CD4-positive, alpha-beta T cell (primary cell): ENCODE results near the gene RIPK3. TPM values are rescaled to one million over a fixed set of nuclear protein-coding genes. Genes with fewer than 3 reads are reported as not detected.
"Not testable (repeated sequence)": the region's sequence is repeated elsewhere in the genome, so short reads cannot be mapped to it uniquely, and the experiment has no call there.

ENCODE experiments used
- ATAC-seq: fragments of 200-7000 bp; cut with Tn5 transposase; one replicate; pipeline ENCODE4 v1.10.0; 2022; ENCODE audit warnings: mild to moderate bottlenecking; ENCODE audit not compliant: poor library complexity
- CTCF ChIA-PET: fragments of 350-600 bp; sonication (Branson Sonifier 250); formaldehyde crosslinking; loops from one replicate; lab custom pipeline; 2021; ENCODE audit warnings: antibody characterized with exemption, inconsistent platforms; lab: Charles Lee
- POLR2A ChIA-PET: fragments of 350-600 bp; sonication (Branson Sonifier 250); formaldehyde crosslinking; loops from one replicate; lab custom pipeline; 2021; ENCODE audit warnings: antibody characterized with exemption, inconsistent platforms; lab: Charles Lee
- DNase-seq, 14 experiments: peaks; one replicate each; pipeline ENCODE4 v3.0.0-alpha.2; 2013 to 2020; ENCODE audit warnings: mixed read lengths in 2 of 14
- H3K27ac ChIP-seq, 2 donors: one replicate each; pipeline versions ENCODE4 v1.5.1 to v1.7.0; 2013; ENCODE audit warnings: low read length in 2 of 2, low read depth in 1 of 2, mild to moderate bottlenecking in 1 of 2
- H3K27me3 ChIP-seq, 2 experiments: 1 replicate in 1 of 2; 2 replicates in 1 of 2; pipeline versions ENCODE4 v1.6.1 to v1.7.0; 2013; ENCODE audit warnings: low read length in 2 of 2, control low read depth in 1 of 2, mild to moderate bottlenecking in 1 of 2, moderate library complexity in 1 of 2; ENCODE audit not compliant: insufficient read depth in 2 of 2, control insufficient read depth in 1 of 2
- H3K36me3 ChIP-seq: one replicate; pipeline ENCODE4 v1.6.1; 2013; ENCODE audit warnings: low read length, control low read depth; ENCODE audit not compliant: insufficient read depth
- H3K4me1 ChIP-seq: one replicate; pipeline ENCODE4 v1.6.1; 2013; ENCODE audit warnings: low read length, control low read depth; ENCODE audit not compliant: insufficient read depth
- H3K4me3 ChIP-seq: one replicate; pipeline ENCODE4 v1.5.1; 2013; ENCODE audit warnings: mild to moderate bottlenecking, low read length, moderate library complexity
- H3K9me3 ChIP-seq, 2 experiments: 1 replicate in 1 of 2; 2 replicates in 1 of 2; pipeline versions ENCODE4 v1.6.1 to v1.7.0; 2013; ENCODE audit warnings: low read length in 2 of 2, mild to moderate bottlenecking in 2 of 2, control low read depth in 1 of 2, moderate library complexity in 1 of 2; ENCODE audit not compliant: control insufficient read depth in 1 of 2, insufficient read depth in 1 of 2
- H3K27ac Mint-ChIP-seq: one replicate; pipeline ENCODE4 v1.8.0; 2020; ENCODE audit warnings: mixed read lengths
- H3K27me3 Mint-ChIP-seq: one replicate; pipeline ENCODE4 v1.8.0; 2021; ENCODE audit warnings: mixed read lengths
- H3K36me3 Mint-ChIP-seq: one replicate; pipeline ENCODE4 v1.8.0; 2021; ENCODE audit warnings: low read depth, mixed read lengths
- H3K4me1 Mint-ChIP-seq: one replicate; pipeline ENCODE4 v1.8.0; 2021; ENCODE audit warnings: low read depth, mixed read lengths
- H3K4me3 Mint-ChIP-seq: one replicate; pipeline ENCODE4 v1.8.0; 2020; ENCODE audit warnings: mild to moderate bottlenecking, mixed read lengths
- H3K9me3 Mint-ChIP-seq: one replicate; pipeline ENCODE4 v1.8.0; 2020; ENCODE audit warnings: mixed read lengths
- intact Hi-C, 2 experiments: fragments of 100-400 bp; cut with DNase I in 1 of 2; cut with micrococcal nuclease in 1 of 2; formaldehyde crosslinking; loops; one replicate each; pipeline versions ENCODE4 v1.15.1 to v1.9.0; 2023 to 2025; cut with DNase I, micrococcal nuclease
- total RNA-seq, 174 experiments: library from RNA in 2 of 174; stranded (reverse) in 2 of 174; gene quantifications; one replicate each; pipeline ENCODE4 v1.2.3 and lab custom pipeline; 2021 to 2026
- TF ChIP-seq, protein P1 (sequence below): fragments of 200-600 bp; IDR thresholded peaks from one replicate; pipeline ENCODE4 v1.8.0; 2022; ENCODE audit warnings: antibody characterized with exemption, mild to moderate bottlenecking

Gene RIPK3
- total RNA-seq, 2 experiments from 2014 or later: 18.1 to 18.9 TPM

DNA sequence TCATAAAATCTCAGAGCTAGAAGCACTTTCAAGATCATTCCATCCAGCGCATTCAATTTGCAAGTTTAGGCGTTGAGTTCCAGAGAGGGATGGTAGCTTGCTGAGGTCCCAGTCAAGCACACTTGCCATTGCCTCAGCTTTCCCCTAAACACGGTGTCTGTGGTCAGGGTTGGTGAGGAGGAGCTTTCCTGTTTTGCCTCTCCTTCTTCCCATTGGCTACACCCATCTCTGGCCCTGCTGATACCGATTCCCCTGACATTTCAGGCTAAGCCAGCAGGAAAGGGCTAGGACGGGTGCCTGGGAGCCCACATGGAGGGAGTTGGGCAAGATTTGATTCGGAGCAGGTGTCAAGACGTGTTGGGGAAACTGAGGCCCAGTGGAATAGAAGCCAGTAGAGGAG lies 37.3 kb upstream of the RIPK3 start:
- Mint-ChIP-seq H3K27me3 (peaks cover 4% of the 10 kb centered on the region), H3K36me3 (no peaks in the 10 kb centered on the region), H3K4me1 (no peaks in the 10 kb centered on the region), H3K9me3 (no peaks in the 10 kb centered on the region), H3K27ac (no peak overlapping the region), H3K4me3 (no peak overlapping the region)
- ATAC-seq: no peak
- intact Hi-C loops: no loop called here
- no peaks in the 10 kb centered on the region for H3K36me3 ChIP-seq
- ChIA-PET CTCF (no interaction called here), POLR2A (no interaction called here)
- TF ChIP-seq, protein P1, sequence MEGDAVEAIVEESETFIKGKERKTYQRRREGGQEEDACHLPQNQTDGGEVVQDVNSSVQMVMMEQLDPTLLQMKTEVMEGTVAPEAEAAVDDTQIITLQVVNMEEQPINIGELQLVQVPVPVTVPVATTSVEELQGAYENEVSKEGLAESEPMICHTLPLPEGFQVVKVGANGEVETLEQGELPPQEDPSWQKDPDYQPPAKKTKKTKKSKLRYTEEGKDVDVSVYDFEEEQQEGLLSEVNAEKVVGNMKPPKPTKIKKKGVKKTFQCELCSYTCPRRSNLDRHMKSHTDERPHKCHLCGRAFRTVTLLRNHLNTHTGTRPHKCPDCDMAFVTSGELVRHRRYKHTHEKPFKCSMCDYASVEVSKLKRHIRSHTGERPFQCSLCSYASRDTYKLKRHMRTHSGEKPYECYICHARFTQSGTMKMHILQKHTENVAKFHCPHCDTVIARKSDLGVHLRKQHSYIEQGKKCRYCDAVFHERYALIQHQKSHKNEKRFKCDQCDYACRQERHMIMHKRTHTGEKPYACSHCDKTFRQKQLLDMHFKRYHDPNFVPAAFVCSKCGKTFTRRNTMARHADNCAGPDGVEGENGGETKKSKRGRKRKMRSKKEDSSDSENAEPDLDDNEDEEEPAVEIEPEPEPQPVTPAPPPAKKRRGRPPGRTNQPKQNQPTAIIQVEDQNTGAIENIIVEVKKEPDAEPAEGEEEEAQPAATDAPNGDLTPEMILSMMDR: no peak
- no peaks in the 10 kb centered on the region for H3K9me3 ChIP-seq
- no peaks in the 10 kb centered on the region for H3K4me1 ChIP-seq
- H3K27me3 ChIP-seq: peaks cover 3 to 4% of the 10 kb centered on the region in 2 experiments
- H3K27ac ChIP-seq: no peak overlapping the region
- no peak for DNase-seq
- no peak overlapping the region for H3K4me3 ChIP-seq

DNA sequence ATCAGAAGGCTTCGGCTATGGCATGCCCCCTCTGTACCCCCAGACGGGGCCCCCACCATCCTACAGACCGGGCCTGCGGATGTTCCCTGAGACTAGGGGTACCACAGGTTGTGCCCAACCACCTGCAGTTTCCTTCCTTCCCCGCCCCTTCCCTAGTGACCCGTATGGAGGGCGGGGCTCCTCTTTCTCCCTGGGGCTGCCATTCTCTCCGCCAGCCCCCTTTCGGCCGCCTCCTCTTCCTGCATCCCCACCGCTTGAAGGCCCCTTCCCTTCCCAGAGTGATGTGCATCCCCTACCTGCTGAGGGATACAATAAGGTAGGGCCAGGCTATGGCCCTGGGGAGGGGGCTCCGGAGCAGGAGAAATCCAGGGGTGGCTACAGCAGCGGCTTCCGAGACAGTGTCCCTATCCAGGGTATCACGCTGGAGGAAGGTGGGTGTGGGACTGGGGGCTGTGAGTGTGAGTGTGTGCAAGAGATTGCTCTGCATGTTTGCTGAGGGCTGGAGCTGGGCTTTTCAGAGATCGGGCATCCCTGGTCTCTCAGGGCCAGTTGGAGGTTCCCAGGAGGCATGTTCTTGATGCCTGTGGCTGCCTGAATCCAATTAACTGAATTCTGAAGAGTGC lies 36.8 kb upstream of the RIPK3 start:
- H3K4me3 ChIP-seq: no peak overlapping the region
- TF ChIP-seq, protein P1: no peak
- H3K4me3 Mint-ChIP-seq: no peak overlapping the region
- H3K9me3 ChIP-seq: no peaks in the 10 kb centered on the region
- H3K36me3 ChIP-seq: no peaks in the 10 kb centered on the region
- no peak for ATAC-seq
- H3K27ac Mint-ChIP-seq: no peak overlapping the region
- no peaks in the 10 kb centered on the region for H3K4me1 ChIP-seq
- peaks cover 3 to 4% of the 10 kb centered on the region in 2 experiments for H3K27me3 ChIP-seq
- no peaks in the 10 kb centered on the region for H3K4me1 Mint-ChIP-seq
- ChIA-PET POLR2A (no interaction called here), CTCF (no interaction called here)
- H3K9me3 Mint-ChIP-seq: no peaks in the 10 kb centered on the region
- peaks cover 6% of the 10 kb centered on the region for H3K27me3 Mint-ChIP-seq
- no peaks in the 10 kb centered on the region for H3K36me3 Mint-ChIP-seq
- no peak overlapping the region for H3K27ac ChIP-seq
- no peak for DNase-seq
- intact Hi-C loops: no loop called here

- intact Hi-C loops: no loop called here
- CTCF ChIA-PET: no interaction called here
- TF ChIP-seq, protein P1: no peak
- Histone ChIP-seq H3K9me3 (peaks cover 0 to 11% of the 10 kb centered on the region in 2 experiments), H3K27ac (no peak overlapping the region), H3K36me3 (no peaks in the 10 kb centered on the region), H3K4me1 (peaks cover 14% of the 10 kb centered on the region), H3K27me3 (peaks cover 16 to 30% of the 10 kb centered on the region in 2 experiments), H3K4me3 (no peak overlapping the region)
- Mint-ChIP-seq H3K4me3 (no peak overlapping the region), H3K27ac (no peak overlapping the region), H3K27me3 (peaks cover 26% of the 10 kb centered on the region), H3K4me1 (peaks cover 7% of the 10 kb centered on the region), H3K36me3 (no peaks in the 10 kb centered on the region), H3K9me3 (no peaks in the 10 kb centered on the region)
- DNase-seq (no peak), ATAC-seq (no peak)
- POLR2A ChIA-PET: no interaction called here
Measured at GRCh38 chr14:24372701-24373416, 33.1 kb upstream of the RIPK3 start.

DNA sequence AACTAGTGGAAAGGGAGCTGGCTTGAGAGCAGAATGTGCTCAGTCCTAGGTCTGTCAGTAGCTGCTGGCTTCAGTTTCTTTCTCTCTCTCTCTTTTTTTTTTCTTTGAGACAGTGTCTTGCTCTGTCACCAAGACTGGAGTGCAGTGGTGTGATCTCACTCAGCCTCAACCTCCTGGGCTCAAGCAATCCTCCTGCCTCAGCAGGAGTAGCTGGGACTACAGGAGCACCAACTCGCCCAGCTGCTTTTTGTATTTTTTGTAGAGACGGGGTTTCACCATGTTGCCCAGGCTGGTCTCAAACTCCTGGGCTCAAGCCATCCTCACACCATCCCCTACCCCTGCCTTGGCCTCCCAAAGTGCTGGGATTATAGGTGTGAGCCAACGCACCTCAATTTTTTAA lies 31.8 kb upstream of the RIPK3 start:
- H3K36me3 ChIP-seq, ATAC-seq, H3K36me3 Mint-ChIP-seq, H3K9me3 Mint-ChIP-seq, H3K4me3 ChIP-seq, DNase-seq, H3K27ac ChIP-seq, intact Hi-C loops, H3K4me3 Mint-ChIP-seq, H3K27ac Mint-ChIP-seq: not testable (repeated sequence)
- Histone ChIP-seq H3K27me3 (peaks cover 28 to 42% of the 10 kb centered on the region in 2 experiments), H3K9me3 (peaks cover 0 to 19% of the 10 kb centered on the region in 2 experiments), H3K4me1 (peaks cover 27% of the 10 kb centered on the region)
- ChIA-PET POLR2A (interaction anchor here (1.0 kb wide), 1 partner anchor 58 kb away, joined by 3 read pairs; the partner anchor contains the start of genes CBLN3 and KHNYN), CTCF (interaction anchor here (1.2 kb wide), 1 partner anchor 65 kb away, joined by 3 read pairs; no protein-coding TSS in a partner anchor)
- Mint-ChIP-seq H3K4me1 (peaks cover 19% of the 10 kb centered on the region), H3K27me3 (peaks cover 39% of the 10 kb centered on the region)
